Neural crest cell (in vitro differentiated cells): ENCODE measurements around the gene GRIA4. TPM values are rescaled to one million over a fixed set of nuclear protein-coding genes. Genes with fewer than 3 reads are reported as not detected.
A peak's percentile ranks its signal among the peaks of the same experiment; 100 is the strongest.

Experiments used
- DNase-seq: peaks from one replicate; pipeline ENCODE4 v3.0.0; 2021; ENCODE audit warnings: low read depth, mixed read lengths, low spot score
- H3K27ac Mint-ChIP-seq: one replicate; pipeline ENCODE4 v1.8.0; 2021; ENCODE audit warnings: mild to moderate bottlenecking, mixed read lengths; ENCODE audit not compliant: unreplicated experiment
- H3K27me3 Mint-ChIP-seq: 2 replicates; pipeline ENCODE4 v1.8.0; 2021; ENCODE audit warnings: low read depth, mild to moderate bottlenecking, mixed read lengths
- H3K36me3 Mint-ChIP-seq: 2 replicates; pipeline ENCODE4 v1.8.0; 2021; ENCODE audit warnings: low read depth, mild to moderate bottlenecking, mixed read lengths
- H3K4me1 Mint-ChIP-seq: 2 replicates; pipeline ENCODE4 v1.8.0; 2021; ENCODE audit warnings: mixed read lengths
- H3K4me3 Mint-ChIP-seq: one replicate; pipeline ENCODE4 v1.8.0; 2021; ENCODE audit warnings: mild to moderate bottlenecking, mixed read lengths
- H3K9me3 Mint-ChIP-seq: 2 replicates; pipeline ENCODE4 v1.8.0; 2021; ENCODE audit warnings: mixed read lengths
- total RNA-seq: library from RNA; stranded (reverse); gene quantifications from 2 replicates; pipeline ENCODE4 v1.2.1, GENCODE V29; 2021
- TF ChIP-seq, protein P1 (sequence below): fragments of 200-600 bp; sonication (generic); conservative IDR thresholded peaks from 2 replicates; pipeline ENCODE4 v1.5.0; 2021; ENCODE audit warnings: antibody characterized with exemption, mild to moderate bottlenecking

Gene GRIA4
- total RNA-seq, 1 donor from 2014 or later: 2.9 TPM

DNA sequence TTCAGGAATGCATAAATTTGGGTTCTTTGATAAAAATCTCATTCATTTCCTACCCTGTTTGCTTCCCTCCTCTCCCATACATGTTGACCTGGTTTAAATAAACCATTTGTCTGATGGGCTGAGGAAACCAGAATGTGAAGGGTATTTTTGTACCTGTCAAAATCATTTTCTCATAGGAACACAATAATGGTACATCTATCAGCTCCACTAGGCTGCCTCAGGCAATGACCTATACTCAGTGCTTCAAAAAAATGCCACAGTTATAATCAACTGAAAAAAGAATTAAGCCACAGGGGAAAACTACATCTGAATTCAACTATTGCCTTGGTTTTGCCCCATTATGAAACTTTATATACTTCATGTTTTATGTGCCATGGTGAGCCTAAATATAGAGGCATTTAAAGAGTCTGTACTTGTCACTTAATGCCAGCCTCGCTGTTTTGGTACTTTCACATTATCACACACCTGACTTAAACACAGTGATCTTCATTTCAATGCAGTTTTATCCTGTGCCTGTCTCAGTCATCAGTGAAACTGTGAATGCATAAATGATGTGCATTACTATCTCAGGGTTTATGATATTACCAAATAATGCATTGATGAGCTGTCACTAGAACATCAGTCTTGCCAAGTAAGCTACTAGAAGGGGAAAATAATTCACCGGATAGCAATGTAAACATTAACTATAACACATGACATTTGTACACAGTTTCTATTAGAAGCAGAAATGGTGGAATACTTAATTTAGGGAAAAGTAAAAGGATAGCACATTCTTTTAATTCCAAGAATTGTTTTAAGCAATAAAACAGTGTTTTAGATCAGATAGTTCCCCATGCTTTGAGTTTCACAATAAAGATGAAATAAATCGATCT, 319.4 kb downstream of the GRIA4 start:
- H3K27me3 Mint-ChIP-seq: no peaks in the 10 kb centered on the region
- no peaks in the 10 kb centered on the region for H3K9me3 Mint-ChIP-seq
- no peak overlapping the region for H3K4me3 Mint-ChIP-seq
- TF ChIP-seq, protein P1, sequence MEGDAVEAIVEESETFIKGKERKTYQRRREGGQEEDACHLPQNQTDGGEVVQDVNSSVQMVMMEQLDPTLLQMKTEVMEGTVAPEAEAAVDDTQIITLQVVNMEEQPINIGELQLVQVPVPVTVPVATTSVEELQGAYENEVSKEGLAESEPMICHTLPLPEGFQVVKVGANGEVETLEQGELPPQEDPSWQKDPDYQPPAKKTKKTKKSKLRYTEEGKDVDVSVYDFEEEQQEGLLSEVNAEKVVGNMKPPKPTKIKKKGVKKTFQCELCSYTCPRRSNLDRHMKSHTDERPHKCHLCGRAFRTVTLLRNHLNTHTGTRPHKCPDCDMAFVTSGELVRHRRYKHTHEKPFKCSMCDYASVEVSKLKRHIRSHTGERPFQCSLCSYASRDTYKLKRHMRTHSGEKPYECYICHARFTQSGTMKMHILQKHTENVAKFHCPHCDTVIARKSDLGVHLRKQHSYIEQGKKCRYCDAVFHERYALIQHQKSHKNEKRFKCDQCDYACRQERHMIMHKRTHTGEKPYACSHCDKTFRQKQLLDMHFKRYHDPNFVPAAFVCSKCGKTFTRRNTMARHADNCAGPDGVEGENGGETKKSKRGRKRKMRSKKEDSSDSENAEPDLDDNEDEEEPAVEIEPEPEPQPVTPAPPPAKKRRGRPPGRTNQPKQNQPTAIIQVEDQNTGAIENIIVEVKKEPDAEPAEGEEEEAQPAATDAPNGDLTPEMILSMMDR: no peak
- peaks cover 12% of the 10 kb centered on the region for H3K4me1 Mint-ChIP-seq
- no peak overlapping the region for H3K27ac Mint-ChIP-seq
- no peak for DNase-seq
- no peaks in the 10 kb centered on the region for H3K36me3 Mint-ChIP-seq

DNA sequence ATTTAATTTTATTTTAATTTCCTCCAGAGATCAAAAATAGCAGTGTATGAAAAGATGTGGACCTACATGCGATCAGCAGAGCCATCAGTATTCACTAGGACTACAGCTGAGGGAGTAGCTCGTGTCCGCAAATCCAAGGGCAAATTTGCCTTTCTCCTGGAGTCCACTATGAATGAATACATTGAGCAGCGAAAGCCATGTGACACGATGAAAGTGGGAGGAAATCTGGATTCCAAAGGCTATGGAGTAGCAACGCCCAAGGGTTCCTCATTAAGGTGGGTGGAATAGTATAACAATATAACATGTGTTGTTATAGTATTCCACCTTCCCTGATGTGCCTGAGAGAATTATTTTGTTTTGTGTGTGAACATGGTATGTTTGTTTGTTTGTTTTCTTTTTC, 323.8 kb downstream of the GRIA4 start:
- H3K4me1 Mint-ChIP-seq: peaks cover 42% of the 10 kb centered on the region
- H3K36me3 Mint-ChIP-seq: no peaks in the 10 kb centered on the region
- no peak overlapping the region for H3K27ac Mint-ChIP-seq
- TF ChIP-seq, protein P1: no peak
- H3K27me3 Mint-ChIP-seq: no peaks in the 10 kb centered on the region
- H3K4me3 Mint-ChIP-seq: no peak overlapping the region
- DNase-seq: no peak
- no peaks in the 10 kb centered on the region for H3K9me3 Mint-ChIP-seq

DNA sequence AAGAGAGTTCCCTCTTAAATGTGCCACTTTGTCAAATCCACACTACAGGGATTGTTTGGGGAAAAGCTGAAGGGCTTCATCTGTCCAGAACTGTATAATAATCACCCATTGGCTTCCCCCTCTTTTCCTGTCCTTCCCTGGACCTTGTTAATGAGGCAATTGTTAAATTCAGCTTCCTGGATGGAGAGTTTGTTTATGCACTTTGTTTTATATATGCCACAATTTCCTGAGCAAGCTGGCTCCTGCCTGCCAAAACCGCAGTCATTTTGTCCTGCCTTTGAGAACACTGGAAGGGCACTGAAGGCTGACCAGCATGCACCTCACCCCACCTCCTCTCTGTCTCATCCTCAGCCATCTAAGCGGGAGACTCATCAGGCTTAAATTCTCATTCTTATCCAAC, 325.9 kb downstream of the GRIA4 start:
- no peaks in the 10 kb centered on the region for H3K9me3 Mint-ChIP-seq
- no peaks in the 10 kb centered on the region for H3K27me3 Mint-ChIP-seq
- H3K4me3 Mint-ChIP-seq: peak overlapping the region; percentile 31
- no peak for DNase-seq
- H3K36me3 Mint-ChIP-seq: no peaks in the 10 kb centered on the region
- H3K4me1 Mint-ChIP-seq: peaks cover 30% of the 10 kb centered on the region
- TF ChIP-seq, protein P1: no peak
- H3K27ac Mint-ChIP-seq: peak overlapping the region; percentile 85

DNA sequence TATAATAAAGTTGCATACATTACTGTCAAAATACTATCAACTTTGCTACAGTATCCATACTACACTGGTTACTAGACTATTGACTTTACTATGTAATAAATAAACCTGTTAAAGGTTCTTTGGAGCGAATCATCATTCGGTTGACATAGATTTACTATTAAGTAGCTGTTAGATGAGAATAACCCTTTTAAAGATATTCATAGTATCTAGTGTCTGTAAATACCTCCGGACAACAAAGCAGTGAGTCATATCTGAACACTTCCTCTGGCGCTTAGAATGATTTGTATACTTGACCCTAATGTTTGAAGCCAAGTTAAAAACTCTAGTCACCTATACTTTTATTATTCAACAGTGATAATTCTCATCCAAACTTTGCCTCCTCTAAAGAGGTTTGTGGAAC, 327.5 kb downstream of the GRIA4 start:
- Mint-ChIP-seq H3K27ac (no peak overlapping the region), H3K27me3 (no peaks in the 10 kb centered on the region), H3K9me3 (no peaks in the 10 kb centered on the region), H3K4me1 (peaks cover 37% of the 10 kb centered on the region), H3K36me3 (no peaks in the 10 kb centered on the region), H3K4me3 (no peak overlapping the region)
- DNase-seq: no peak
- TF ChIP-seq, protein P1: no peak

DNA sequence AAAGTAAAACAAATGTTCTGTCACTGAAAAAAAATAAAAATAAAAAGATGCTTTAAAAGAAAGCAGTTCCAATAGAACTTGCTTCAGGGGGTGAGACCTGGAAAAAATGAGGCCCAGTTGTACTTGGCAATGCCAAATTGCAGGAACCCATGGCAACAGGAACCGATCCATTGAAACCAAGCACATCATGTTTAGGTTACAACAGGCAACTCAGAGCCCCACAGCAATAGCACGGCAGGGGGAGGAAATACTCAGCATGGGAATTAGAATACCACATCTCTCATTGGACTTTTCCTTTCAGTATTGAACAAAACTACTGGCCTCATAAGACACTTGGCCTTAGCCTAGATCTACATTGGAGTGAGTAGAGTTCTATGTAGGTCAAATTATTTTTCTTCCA, 327.9 kb downstream of the GRIA4 start:
- DNase-seq: no peak
- Mint-ChIP-seq H3K9me3 (no peaks in the 10 kb centered on the region), H3K4me1 (peaks cover 37% of the 10 kb centered on the region), H3K27ac (peak overlapping the region; percentile 81), H3K36me3 (no peaks in the 10 kb centered on the region), H3K4me3 (no peak overlapping the region), H3K27me3 (no peaks in the 10 kb centered on the region)
- TF ChIP-seq, protein P1: no peak
